ENCODE data around the gene SFSWAP. TPM values are rescaled to one million over a fixed set of nuclear protein-coding genes. Genes with fewer than 3 reads are reported as not detected.

Gene SFSWAP
- total RNA-seq, 2 donors from 2014 or later, result 44.7 to 55.8 TPM

- ATAC-seq (replicated peaks), result no peak
- peaks cover 8% of the 10 kb centered on the region for H3K4me1 Mint-ChIP-seq
- no peak overlapping the region for H3K4me3 Mint-ChIP-seq
- H3K27me3 Mint-ChIP-seq, result peaks cover 10% of the 10 kb centered on the region
- H3K9me3 Mint-ChIP-seq, result no peaks in the 10 kb centered on the region
- no peaks in the 10 kb centered on the region for H3K36me3 Mint-ChIP-seq (ENCODE audit: low read depth)
- no peak overlapping the region for H3K27ac Mint-ChIP-seq
Observed at GRCh38 chr12:131687346-131688125, 23.4 kb upstream of the SFSWAP start.

DNA sequence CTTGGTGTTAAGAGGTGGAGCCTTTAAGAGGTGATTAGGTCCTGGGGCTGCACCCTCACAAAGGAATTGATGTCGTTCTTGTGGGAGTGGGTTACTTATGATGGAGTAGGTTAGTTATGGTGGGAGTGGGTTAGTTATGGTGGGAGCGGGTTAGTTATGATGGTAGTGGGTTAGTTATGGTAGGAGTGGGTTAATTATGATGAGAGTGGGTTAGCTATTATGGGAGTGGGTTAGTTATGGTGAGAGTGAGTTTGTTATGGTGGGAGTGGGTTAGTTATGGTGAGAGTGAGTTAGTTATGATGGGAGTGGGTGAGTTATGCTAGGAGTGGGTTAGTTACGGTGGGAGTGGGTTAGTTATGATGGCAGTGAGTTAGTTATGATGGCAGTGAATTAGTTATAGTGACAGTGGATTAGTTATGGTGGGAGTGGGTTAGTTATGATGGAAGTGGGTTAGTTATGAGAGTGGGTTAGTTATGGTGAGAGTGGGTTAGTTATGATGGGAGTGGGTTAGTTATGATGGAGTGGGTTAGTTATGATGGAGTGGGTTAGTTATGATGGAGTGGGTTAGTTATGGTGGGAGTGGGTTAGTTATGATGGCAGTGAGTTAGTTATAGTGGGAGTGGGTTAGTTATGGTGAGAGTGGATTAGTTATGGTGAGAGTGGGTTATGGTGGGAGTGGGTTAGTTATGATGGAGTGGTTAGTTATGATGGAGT is 22.6 kb upstream of the SFSWAP start:
- Mint-ChIP-seq H3K36me3 (ENCODE audit: low read depth) (no peaks in the 10 kb centered on the region), H3K27ac (no peak overlapping the region), H3K4me3 (no peak overlapping the region), H3K27me3 (peaks cover 6% of the 10 kb centered on the region), H3K9me3 (no peaks in the 10 kb centered on the region), H3K4me1 (peaks cover under 1% of the 10 kb centered on the region)
- ATAC-seq (replicated peaks), result no peak

GRCh38 chr12:131688845-131689154 is 22.1 kb upstream of the SFSWAP start:
- Mint-ChIP-seq H3K4me3 (no peak overlapping the region), H3K27me3 (peaks cover 6% of the 10 kb centered on the region), H3K4me1 (no peaks in the 10 kb centered on the region), H3K9me3 (no peaks in the 10 kb centered on the region), H3K36me3 (ENCODE audit: low read depth) (no peaks in the 10 kb centered on the region), H3K27ac (no peak overlapping the region)
- ATAC-seq (replicated peaks), result no peak

DNA sequence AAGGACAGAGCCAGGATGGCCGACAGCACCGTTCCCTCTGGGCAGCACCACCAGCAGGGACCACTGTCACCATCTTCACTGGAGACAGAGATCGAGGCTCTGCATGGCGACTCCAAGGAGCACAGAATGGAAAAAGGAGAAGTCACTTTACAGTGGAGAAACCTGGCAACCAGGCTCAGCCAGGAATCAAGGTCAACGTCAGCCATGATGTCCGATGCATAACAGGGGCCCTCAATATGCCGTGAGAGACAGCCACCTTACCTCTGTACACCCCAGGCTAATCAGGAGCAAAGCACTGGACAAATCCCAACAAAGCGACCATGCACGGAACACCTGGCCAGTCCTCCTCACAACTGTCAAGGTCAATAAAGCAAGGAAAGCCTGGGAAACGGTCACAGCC is 20.6 kb upstream of the SFSWAP start:
- no peak overlapping the region for H3K27ac Mint-ChIP-seq
- no peak for ATAC-seq (replicated peaks)
- no peaks in the 10 kb centered on the region for H3K4me1 Mint-ChIP-seq
- H3K36me3 Mint-ChIP-seq (ENCODE audit: low read depth), result no peaks in the 10 kb centered on the region
- no peak overlapping the region for H3K4me3 Mint-ChIP-seq
- H3K27me3 Mint-ChIP-seq, result peaks cover 6% of the 10 kb centered on the region
- H3K9me3 Mint-ChIP-seq, result no peaks in the 10 kb centered on the region

- Mint-ChIP-seq H3K27ac (no peak overlapping the region), H3K27me3 (peaks cover 6% of the 10 kb centered on the region), H3K9me3 (no peaks in the 10 kb centered on the region), H3K4me3 (no peak overlapping the region), H3K36me3 (ENCODE audit: low read depth) (no peaks in the 10 kb centered on the region), H3K4me1 (no peaks in the 10 kb centered on the region)
- no peak for ATAC-seq (replicated peaks)
Observed at GRCh38 chr12:131692431-131692830, 18.5 kb upstream of the SFSWAP start.

DNA sequence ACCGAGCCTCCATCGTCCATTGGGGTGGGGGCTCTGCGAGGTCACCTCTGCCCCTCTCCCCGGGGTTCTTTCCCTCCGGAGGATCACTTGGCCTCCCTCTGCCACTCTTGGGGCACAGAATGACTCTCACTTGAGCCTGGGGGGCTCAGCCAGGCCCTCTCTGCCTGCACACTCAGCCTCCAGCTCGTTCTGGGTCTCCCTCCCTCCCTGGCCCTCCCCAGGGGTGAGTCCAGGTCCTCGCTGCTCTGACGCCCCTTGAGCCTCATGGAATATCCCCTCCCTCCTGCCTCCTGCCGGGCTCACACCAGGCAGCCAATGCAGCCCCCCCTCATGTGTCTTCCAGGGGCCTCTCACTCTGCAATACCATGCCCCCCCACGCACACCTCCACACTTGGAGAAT is 17.7 kb upstream of the SFSWAP start:
- no peak for ATAC-seq (replicated peaks)
- Mint-ChIP-seq H3K36me3 (ENCODE audit: low read depth) (no peaks in the 10 kb centered on the region), H3K27me3 (peaks cover 6% of the 10 kb centered on the region), H3K4me1 (no peaks in the 10 kb centered on the region), H3K4me3 (no peak overlapping the region), H3K9me3 (no peaks in the 10 kb centered on the region), H3K27ac (no peak overlapping the region)

- Mint-ChIP-seq H3K4me3 (no peak overlapping the region), H3K4me1 (no peaks in the 10 kb centered on the region), H3K27me3 (peaks cover 5% of the 10 kb centered on the region), H3K36me3 (ENCODE audit: low read depth) (no peaks in the 10 kb centered on the region), H3K9me3 (no peaks in the 10 kb centered on the region), H3K27ac (no peak overlapping the region)
- ATAC-seq (replicated peaks), result no peak
Observed at GRCh38 chr12:131694116-131694838, 16.6 kb upstream of the SFSWAP start.

DNA sequence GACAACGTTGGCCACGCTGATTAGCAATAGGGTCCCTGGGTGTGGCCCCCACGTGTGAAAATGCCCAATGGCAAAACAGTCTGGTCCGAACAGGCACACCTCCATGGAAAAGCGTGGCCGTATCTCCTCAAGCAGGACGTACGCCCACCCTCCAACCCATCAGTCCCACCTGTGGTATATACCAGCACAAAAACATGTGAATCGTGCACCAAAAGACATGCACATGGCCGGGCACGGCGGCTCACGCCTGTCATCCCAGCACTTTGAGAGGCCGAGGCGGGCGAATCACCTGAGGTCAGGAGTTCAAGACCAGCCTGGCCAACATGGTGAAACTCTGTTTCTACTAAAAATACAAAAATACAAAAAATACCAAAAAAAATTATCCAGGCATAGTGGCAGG is 14.9 kb upstream of the SFSWAP start:
- no peak for ATAC-seq (replicated peaks)
- Mint-ChIP-seq H3K36me3 (ENCODE audit: low read depth) (no peaks in the 10 kb centered on the region), H3K27me3 (peaks cover 6% of the 10 kb centered on the region), H3K27ac (no peak overlapping the region), H3K4me3 (no peak overlapping the region), H3K4me1 (no peaks in the 10 kb centered on the region), H3K9me3 (no peaks in the 10 kb centered on the region)

DNA sequence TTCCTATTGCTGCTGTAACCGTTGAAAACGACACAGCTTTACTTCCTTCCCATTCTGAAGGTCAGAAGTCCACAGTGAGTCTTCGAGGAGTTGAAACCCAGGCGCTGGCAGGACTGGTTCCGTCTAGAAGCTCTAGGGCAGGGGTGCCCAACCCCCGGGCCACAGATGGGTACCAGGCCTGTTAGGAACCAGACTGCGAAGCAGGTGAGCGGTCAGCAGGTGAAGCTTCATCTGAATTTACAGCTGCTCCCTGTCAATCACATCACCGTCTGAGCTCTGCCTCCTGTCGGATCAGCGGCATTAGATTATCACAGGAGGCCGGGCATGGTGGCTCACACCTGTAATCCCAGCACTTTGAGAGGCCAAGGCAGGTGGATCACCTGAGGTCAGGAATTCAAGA is 12.6 kb upstream of the SFSWAP start:
- peaks cover 3% of the 10 kb centered on the region for H3K27me3 Mint-ChIP-seq
- no peak for ATAC-seq (replicated peaks)
- no peak overlapping the region for H3K27ac Mint-ChIP-seq
- H3K4me3 Mint-ChIP-seq, result no peak overlapping the region
- no peaks in the 10 kb centered on the region for H3K4me1 Mint-ChIP-seq
- H3K36me3 Mint-ChIP-seq (ENCODE audit: low read depth), result no peaks in the 10 kb centered on the region
- H3K9me3 Mint-ChIP-seq, result no peaks in the 10 kb centered on the region

GRCh38 chr12:131699434-131699833 is 11.5 kb upstream of the SFSWAP start:
- peaks cover 3% of the 10 kb centered on the region for H3K27me3 Mint-ChIP-seq
- no peak overlapping the region for H3K4me3 Mint-ChIP-seq
- no peak for ATAC-seq (replicated peaks)
- H3K36me3 Mint-ChIP-seq (ENCODE audit: low read depth), result no peaks in the 10 kb centered on the region
- no peak overlapping the region for H3K27ac Mint-ChIP-seq
- H3K9me3 Mint-ChIP-seq, result peaks cover 4% of the 10 kb centered on the region
- no peaks in the 10 kb centered on the region for H3K4me1 Mint-ChIP-seq

- H3K4me1 Mint-ChIP-seq, result no peaks in the 10 kb centered on the region
- no peak overlapping the region for H3K27ac Mint-ChIP-seq
- ATAC-seq (replicated peaks), result no peak
- H3K36me3 Mint-ChIP-seq (ENCODE audit: low read depth), result no peaks in the 10 kb centered on the region
- H3K9me3 Mint-ChIP-seq, result peaks cover 11% of the 10 kb centered on the region
- H3K27me3 Mint-ChIP-seq, result peaks cover 3% of the 10 kb centered on the region
- H3K4me3 Mint-ChIP-seq, result no peak overlapping the region
Observed at GRCh38 chr12:131700271-131700670, 10.6 kb upstream of the SFSWAP start.

DNA sequence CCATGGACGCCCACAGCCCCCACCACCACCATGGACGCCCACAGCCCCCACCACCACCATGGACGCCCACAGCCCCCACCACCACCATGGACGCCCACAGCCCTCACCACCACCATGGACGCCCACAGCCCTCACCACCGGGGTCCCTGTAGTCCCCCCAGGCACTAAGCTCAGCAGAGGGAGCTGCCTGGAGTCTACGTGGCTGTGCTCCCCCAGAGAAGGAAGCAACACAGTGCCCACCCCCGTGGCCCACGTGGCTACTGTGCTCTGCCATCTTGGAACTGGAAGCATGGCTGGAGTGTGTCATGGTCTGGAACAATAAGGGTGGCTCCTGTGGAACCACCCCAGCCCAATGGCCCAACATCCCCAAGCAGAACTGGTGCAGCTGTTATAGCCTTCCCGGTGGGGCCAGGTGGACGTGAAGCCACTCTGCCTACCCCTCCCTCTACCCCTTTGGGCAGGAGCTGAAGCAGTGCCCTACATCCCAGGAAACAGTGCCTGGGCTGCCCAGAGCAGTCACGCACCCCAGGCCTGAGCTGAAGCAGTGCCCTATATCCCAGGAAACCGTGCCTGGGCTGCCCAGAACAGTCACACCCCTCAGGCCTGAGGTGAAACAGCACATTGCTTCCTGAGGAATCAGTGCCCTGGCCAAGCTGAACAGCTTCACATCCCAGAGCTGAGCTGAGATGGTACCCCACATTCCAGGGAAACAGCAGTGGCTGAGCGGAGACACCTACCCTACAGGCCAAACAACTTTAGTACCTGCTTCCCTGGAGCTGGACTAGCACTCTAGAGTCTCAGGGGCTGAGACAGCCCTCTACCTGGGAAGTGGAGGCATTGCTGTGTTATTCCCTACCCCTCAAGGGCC is 9.0 kb upstream of the SFSWAP start:
- H3K4me1 Mint-ChIP-seq, result no peaks in the 10 kb centered on the region
- no peak overlapping the region for H3K4me3 Mint-ChIP-seq
- no peak for ATAC-seq (replicated peaks)
- peaks cover 3% of the 10 kb centered on the region for H3K27me3 Mint-ChIP-seq
- H3K36me3 Mint-ChIP-seq (ENCODE audit: low read depth), result no peaks in the 10 kb centered on the region
- no peak overlapping the region for H3K27ac Mint-ChIP-seq
- H3K9me3 Mint-ChIP-seq, result peaks cover 11% of the 10 kb centered on the region

DNA sequence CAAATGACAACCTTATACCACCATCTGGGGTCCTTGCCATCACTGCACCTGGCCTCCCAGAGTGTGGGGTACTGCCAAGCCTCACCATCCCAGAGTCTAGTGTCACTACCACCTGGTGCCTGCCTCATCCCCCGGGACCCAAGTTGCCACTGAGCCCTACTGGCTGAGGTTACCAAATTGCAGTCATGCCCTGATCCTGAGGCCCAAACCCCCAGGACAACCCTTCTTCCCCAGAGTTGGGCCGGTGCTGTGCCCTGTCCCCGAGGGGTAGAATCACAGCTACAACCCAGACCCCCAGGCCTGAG is 8.4 kb upstream of the SFSWAP start:
- no peak for ATAC-seq (replicated peaks)
- Mint-ChIP-seq H3K27me3 (peaks cover 3% of the 10 kb centered on the region), H3K4me3 (no peak overlapping the region), H3K4me1 (no peaks in the 10 kb centered on the region), H3K27ac (no peak overlapping the region), H3K36me3 (ENCODE audit: low read depth) (no peaks in the 10 kb centered on the region), H3K9me3 (peaks cover 11% of the 10 kb centered on the region)

GRCh38 chr12:131703161-131703560 is 7.7 kb upstream of the SFSWAP start:
- Mint-ChIP-seq H3K27me3 (peaks cover 3% of the 10 kb centered on the region), H3K27ac (no peak overlapping the region), H3K4me3 (no peak overlapping the region), H3K4me1 (no peaks in the 10 kb centered on the region), H3K36me3 (ENCODE audit: low read depth) (no peaks in the 10 kb centered on the region), H3K9me3 (peaks cover 11% of the 10 kb centered on the region)
- ATAC-seq (replicated peaks), result no peak

All from activated T-helper 17 cell treated with anti-CD3 and anti-CD28 coated beads, Interleukin-2, amount 50 U/mL, for 72 hours (primary cell).